GM19397 (cell line): ENCODE measurements around the gene CTU2.

ENCODE experiments used
- ATAC-seq: cut with Tn5 transposase; IDR thresholded peaks from one replicate; pipeline ENCODE4 v1.9.1; 2021; ENCODE audit warnings: mild to moderate bottlenecking, moderate library complexity; ENCODE audit not compliant: unreplicated experiment

The CTU2 gene

GRCh38 chr16:88726408-88726749, 20.1 kb downstream of the CTU2 start:
- ATAC-seq, result no peak

GRCh38 chr16:88726981-88727380, 20.7 kb downstream of the CTU2 start:
- ATAC-seq, result no peak

GRCh38 chr16:88727871-88728270, 21.6 kb downstream of the CTU2 start:
- ATAC-seq, result no peak

GRCh38 chr16:88730632-88731607, 24.6 kb downstream of the CTU2 start:
- no peak for ATAC-seq

- no peak for ATAC-seq
Measured at GRCh38 chr16:88731699-88732098, 25.4 kb downstream of the CTU2 start.

GRCh38 chr16:88732172-88732960, 26.1 kb downstream of the CTU2 start:
- ATAC-seq, result no peak

GRCh38 chr16:88732961-88733294, 26.6 kb downstream of the CTU2 start:
- ATAC-seq, result no peak

- ATAC-seq, result no peak
Measured at GRCh38 chr16:88733630-88734360, 27.5 kb downstream of the CTU2 start.

- no peak for ATAC-seq
Measured at GRCh38 chr16:88734361-88734728, 28.0 kb downstream of the CTU2 start.

- ATAC-seq, result no peak
Measured at GRCh38 chr16:88735121-88735520, 28.8 kb downstream of the CTU2 start.

GRCh38 chr16:88735616-88736015, 29.3 kb downstream of the CTU2 start:
- ATAC-seq, result no peak

GRCh38 chr16:88736088-88736487, 29.8 kb downstream of the CTU2 start:
- ATAC-seq, result no peak

- ATAC-seq, result no peak
Measured at GRCh38 chr16:88736496-88736895, 30.2 kb downstream of the CTU2 start.

- no peak for ATAC-seq
Measured at GRCh38 chr16:88737298-88738150, 31.2 kb downstream of the CTU2 start.

GRCh38 chr16:88738151-88739084, 32.1 kb downstream of the CTU2 start:
- no peak for ATAC-seq

- ATAC-seq, result no peak
Measured at GRCh38 chr16:88739139-88739976, 33.1 kb downstream of the CTU2 start.

- ATAC-seq, result no peak
Measured at GRCh38 chr16:88739977-88740726, 33.8 kb downstream of the CTU2 start.

- no peak for ATAC-seq
Measured at GRCh38 chr16:88740727-88741055, 34.4 kb downstream of the CTU2 start.
